ENCODE data around the gene SLC16A11. TPM values are rescaled to one million over a fixed set of nuclear protein-coding genes. Genes with fewer than 3 reads are reported as not detected.
A peak's percentile ranks its signal among the peaks of the same experiment; 100 is the strongest.

Gene SLC16A11
- total and polyA plus RNA-seq, 2 donors (not counting 1 experiment from before 2014, with no cell fraction given) = 0.17 TPM; not detected in 1

GRCh38 chr17:7035591-7036368, 8.1 kb downstream of the SLC16A11 start, which contains the start of gene SLC16A13:
Gene SLC16A13 (plus strand): TSS chr17:7036015. CDS start chr17:7036383, 368 bp downstream.
- no peaks in the 10 kb centered on the region for H4K20me1 ChIP-seq (ENCODE audit: control insufficient read depth, extremely low read depth, insufficient read depth, low read length)
- H3K9me3 ChIP-seq (ENCODE audit: control insufficient read depth, insufficient read depth, low read depth, low read length) = no peaks in the 10 kb centered on the region
- peak within 1 kb of the TSS; percentile 92 for H3K4me2 ChIP-seq (ENCODE audit: extremely low read depth, insufficient read depth, low read length)
- peak within 1 kb of the TSS; percentile 85 for H3K27ac ChIP-seq (ENCODE audit: insufficient read depth, low read length)
- H3K27me3 ChIP-seq (ENCODE audit: control insufficient read depth, insufficient read depth, low read length) = no peaks in the 10 kb centered on the region
- TF ChIP-seq EZH2 (IDR thresholded peaks at IDR 0.05; ENCODE audit: low read length, missing control alignments) = no peak
- TF ChIP-seq CTCF (conservative IDR thresholded peaks at IDR 0.05 in 1 of 2, IDR thresholded peaks at IDR 0.05 in 1 of 2; ENCODE audit: low read depth in 1 of 2, low read length in 2 of 2) = no peak
- peaks cover 5% of the 10 kb centered on the region for H3K4me1 ChIP-seq (ENCODE audit: control insufficient read depth, extremely low read depth, insufficient read depth, low read length)
- peak within 1 kb of the TSS; percentile 52 for H3K9ac ChIP-seq (ENCODE audit: insufficient read depth, low read length)
- no peaks in the 10 kb centered on the region for H3K36me3 ChIP-seq (ENCODE audit: control insufficient read depth, insufficient read depth, low read length)
- no peaks in the 10 kb centered on the region for H3K79me2 ChIP-seq (ENCODE audit: control insufficient read depth, insufficient read depth, low read length)
- H3K4me3 ChIP-seq (replicated peaks in 1 of 4; ENCODE audit: control extremely low read depth in 1 of 4, insufficient read depth in 1 of 4, low read depth in 3 of 4, low read length in 4 of 4) = peak within 1 kb of the TSS; percentile 75 to 91 (median 79)
- peak; percentile 92 for DNase-seq (ENCODE audit: low read depth in 2 of 2)
- H2AFZ ChIP-seq (ENCODE audit: low read length) = peak within 1 kb of the TSS; percentile 94

GRCh38 chr17:7034955-7035590, 8.8 kb downstream of the SLC16A11 start:
- Histone ChIP-seq H4K20me1 (ENCODE audit: control insufficient read depth, extremely low read depth, insufficient read depth, low read length) (no peaks in the 10 kb centered on the region), H3K4me3 (replicated peaks in 1 of 4; ENCODE audit: control extremely low read depth in 1 of 4, insufficient read depth in 1 of 4, low read depth in 3 of 4, low read length in 4 of 4) (peak overlapping the region; percentile 75 to 91 (median 79)), H3K79me2 (ENCODE audit: control insufficient read depth, insufficient read depth, low read length) (no peaks in the 10 kb centered on the region), H3K4me2 (ENCODE audit: extremely low read depth, insufficient read depth, low read length) (peak overlapping the region; percentile 92), H2AFZ (ENCODE audit: low read length) (peak overlapping the region; percentile 94), H3K9ac (ENCODE audit: insufficient read depth, low read length) (peak overlapping the region; percentile 52), H3K36me3 (ENCODE audit: control insufficient read depth, insufficient read depth, low read length) (no peaks in the 10 kb centered on the region), H3K27ac (ENCODE audit: insufficient read depth, low read length) (peak overlapping the region; percentile 85), H3K27me3 (ENCODE audit: control insufficient read depth, insufficient read depth, low read length) (no peaks in the 10 kb centered on the region), H3K4me1 (ENCODE audit: control insufficient read depth, extremely low read depth, insufficient read depth, low read length) (peaks cover 5% of the 10 kb centered on the region), H3K9me3 (ENCODE audit: control insufficient read depth, insufficient read depth, low read depth, low read length) (no peaks in the 10 kb centered on the region)
- TF ChIP-seq CTCF (conservative IDR thresholded peaks at IDR 0.05 in 1 of 2, IDR thresholded peaks at IDR 0.05 in 1 of 2; ENCODE audit: low read depth in 1 of 2, low read length in 2 of 2) = no peak
- no peak for TF ChIP-seq EZH2 (IDR thresholded peaks at IDR 0.05; ENCODE audit: low read length, missing control alignments)
- DNase-seq (ENCODE audit: low read depth in 2 of 2) = no peak

GRCh38 chr17:7029659-7030058, 14.2 kb downstream of the SLC16A11 start:
- no peaks in the 10 kb centered on the region for H4K20me1 ChIP-seq (ENCODE audit: control insufficient read depth, extremely low read depth, insufficient read depth, low read length)
- H3K27ac ChIP-seq (ENCODE audit: insufficient read depth, low read length) = no peak overlapping the region
- no peaks in the 10 kb centered on the region for H3K27me3 ChIP-seq (ENCODE audit: control insufficient read depth, insufficient read depth, low read length)
- H3K79me2 ChIP-seq (ENCODE audit: control insufficient read depth, insufficient read depth, low read length) = no peaks in the 10 kb centered on the region
- no peak overlapping the region for H3K9ac ChIP-seq (ENCODE audit: insufficient read depth, low read length)
- H3K9me3 ChIP-seq (ENCODE audit: control insufficient read depth, insufficient read depth, low read depth, low read length) = no peaks in the 10 kb centered on the region
- H2AFZ ChIP-seq (ENCODE audit: low read length) = no peak overlapping the region
- DNase-seq (ENCODE audit: low read depth in 2 of 2) = no peak
- TF ChIP-seq CTCF (conservative IDR thresholded peaks at IDR 0.05 in 1 of 2, IDR thresholded peaks at IDR 0.05 in 1 of 2; ENCODE audit: low read depth in 1 of 2, low read length in 2 of 2) (no peak), EZH2 (IDR thresholded peaks at IDR 0.05; ENCODE audit: low read length, missing control alignments) (no peak)
- H3K4me1 ChIP-seq (ENCODE audit: control insufficient read depth, extremely low read depth, insufficient read depth, low read length) = no peaks in the 10 kb centered on the region
- no peak overlapping the region for H3K4me3 ChIP-seq (replicated peaks in 1 of 4; ENCODE audit: control extremely low read depth in 1 of 4, insufficient read depth in 1 of 4, low read depth in 3 of 4, low read length in 4 of 4)
- no peaks in the 10 kb centered on the region for H3K36me3 ChIP-seq (ENCODE audit: control insufficient read depth, insufficient read depth, low read length)
- H3K4me2 ChIP-seq (ENCODE audit: extremely low read depth, insufficient read depth, low read length) = no peak overlapping the region

Data from fibroblast of lung (primary cell).